ENCODE data around the gene CLDN4. TPM values are rescaled to one million over a fixed set of nuclear protein-coding genes. Genes with fewer than 3 reads are reported as not detected.

CLDN4 gene
- total RNA-seq, 1 experiment from 2014 or later: 249 TPM

- no peak overlapping the region for H3K4me3 ChIP-seq (ENCODE audit: low read depth, low read length)
- Mint-ChIP-seq H3K9me3 (ENCODE audit: unreplicated experiment) (no peaks in the 10 kb centered on the region), H3K36me3 (ENCODE audit: insufficient read depth, unreplicated experiment) (no peaks in the 10 kb centered on the region), H3K27me3 (ENCODE audit: insufficient read depth, unreplicated experiment) (no peaks in the 10 kb centered on the region), H3K4me3 (ENCODE audit: unreplicated experiment) (no peak overlapping the region), H3K4me1 (ENCODE audit: low read depth, unreplicated experiment) (peaks cover 7% of the 10 kb centered on the region), H3K27ac (ENCODE audit: unreplicated experiment) (peak overlapping the region; percentile 64)
- H3K36me3 ChIP-seq (ENCODE audit: control insufficient read depth, insufficient read depth, low read length): no peaks in the 10 kb centered on the region
- no peak for TF ChIP-seq CTCF (IDR thresholded peaks at IDR 0.05; ENCODE audit: insufficient read depth in 1 of 2, low read depth in 1 of 2, low read length in 1 of 2, severe bottlenecking in 1 of 2, unreplicated experiment in 1 of 2)
- peaks cover 15% of the 10 kb centered on the region for H3K9me3 ChIP-seq
- H3K4me1 ChIP-seq: peaks cover 5% of the 10 kb centered on the region; the same call in 1 of the 2 replicates
- no TSS peak for BruUV-seq (replicated peaks)
- POLR2A ChIA-PET: no interaction called here
- H3K27me3 ChIP-seq (replicated peaks; ENCODE audit: control insufficient read depth, insufficient read depth, low read length): no peaks in the 10 kb centered on the region
- peak in 1 of 2 experiments; percentile 59 for DNase-seq
- CTCF ChIA-PET: no interaction called here
- intact Hi-C loops (cut with micrococcal nuclease; ENCODE audit: unreplicated experiment): no loop called here
These were observed 21.3 kb upstream of the CLDN4 start for GRCh38 chr7:73809467-73809951.

GRCh38 chr7:73810998-73811360 is 19.8 kb upstream of the CLDN4 start:
- no peak overlapping the region for H3K4me3 ChIP-seq (ENCODE audit: low read depth, low read length)
- H3K27me3 Mint-ChIP-seq (ENCODE audit: insufficient read depth, unreplicated experiment): no peaks in the 10 kb centered on the region
- intact Hi-C loops (cut with micrococcal nuclease; ENCODE audit: unreplicated experiment): loop anchor here (1.0 kb wide), 2 partner anchors 19 to 44 kb away; partner anchors contain the start of gene CLDN4
- no peak for TF ChIP-seq CTCF (IDR thresholded peaks at IDR 0.05; ENCODE audit: insufficient read depth in 1 of 2, low read depth in 1 of 2, low read length in 1 of 2, severe bottlenecking in 1 of 2, unreplicated experiment in 1 of 2)
- ChIA-PET CTCF (interaction anchor here (1.2 kb wide), 1 partner anchor 17 kb away, joined by 3 read pairs; no protein-coding TSS in a partner anchor), POLR2A (no interaction called here)
- H3K4me3 Mint-ChIP-seq (ENCODE audit: unreplicated experiment): no peak overlapping the region
- peaks cover 5% of the 10 kb centered on the region; the same call in 1 of the 2 replicates for H3K4me1 ChIP-seq
- H3K36me3 ChIP-seq (ENCODE audit: control insufficient read depth, insufficient read depth, low read length): no peaks in the 10 kb centered on the region
- H3K27ac Mint-ChIP-seq (ENCODE audit: unreplicated experiment): no peak overlapping the region
- DNase-seq: no peak
- H3K4me1 Mint-ChIP-seq (ENCODE audit: low read depth, unreplicated experiment): peaks cover 7% of the 10 kb centered on the region
- H3K27me3 ChIP-seq (replicated peaks; ENCODE audit: control insufficient read depth, insufficient read depth, low read length): no peaks in the 10 kb centered on the region
- no peaks in the 10 kb centered on the region for H3K9me3 Mint-ChIP-seq (ENCODE audit: unreplicated experiment)
- BruUV-seq (replicated peaks): no TSS peak
- peaks cover 15% of the 10 kb centered on the region for H3K9me3 ChIP-seq
- no peaks in the 10 kb centered on the region for H3K36me3 Mint-ChIP-seq (ENCODE audit: insufficient read depth, unreplicated experiment)

- BruUV-seq (replicated peaks): no TSS peak
- CTCF ChIA-PET: interaction anchor here (0.7 to 1.0 kb wide), 3 partner anchors 28 to 73 kb away, joined by 3 to 7 read pairs (median 5); partner anchors contain the start of gene ABHD11
- Histone ChIP-seq H3K36me3 (ENCODE audit: control insufficient read depth, insufficient read depth, low read length) (no peaks in the 10 kb centered on the region), H3K4me3 (ENCODE audit: low read depth, low read length) (no peak overlapping the region), H3K4me1 (peaks cover 5% of the 10 kb centered on the region; the same call in 1 of the 2 replicates), H3K27me3 (replicated peaks; ENCODE audit: control insufficient read depth, insufficient read depth, low read length) (no peaks in the 10 kb centered on the region), H3K9me3 (peaks cover 15% of the 10 kb centered on the region)
- POLR2A ChIA-PET: no interaction called here
- H3K36me3 Mint-ChIP-seq (ENCODE audit: insufficient read depth, unreplicated experiment): no peaks in the 10 kb centered on the region
- H3K27ac Mint-ChIP-seq (ENCODE audit: unreplicated experiment): no peak overlapping the region
- intact Hi-C loops (cut with micrococcal nuclease; ENCODE audit: unreplicated experiment): loop anchor here (1.0 kb wide), 2 partner anchors 19 to 44 kb away; partner anchors contain the start of gene CLDN4
- no peaks in the 10 kb centered on the region for H3K27me3 Mint-ChIP-seq (ENCODE audit: insufficient read depth, unreplicated experiment)
- H3K9me3 Mint-ChIP-seq (ENCODE audit: unreplicated experiment): no peaks in the 10 kb centered on the region
- H3K4me1 Mint-ChIP-seq (ENCODE audit: low read depth, unreplicated experiment): peaks cover 7% of the 10 kb centered on the region
- peak; percentile 72 to 81 for DNase-seq
- TF ChIP-seq CTCF (IDR thresholded peaks at IDR 0.05; ENCODE audit: insufficient read depth in 1 of 2, low read depth in 1 of 2, low read length in 1 of 2, severe bottlenecking in 1 of 2, unreplicated experiment in 1 of 2): peak; percentile 67 to 72
- H3K4me3 Mint-ChIP-seq (ENCODE audit: unreplicated experiment): no peak overlapping the region
These were observed 19.0 kb upstream of the CLDN4 start for GRCh38 chr7:73811760-73812168.
